Measurements from ENCODE around the gene SHISAL2A. TPM values are rescaled to one million over a fixed set of nuclear protein-coding genes. Genes with fewer than 3 reads are reported as not detected.

SHISAL2A gene
- total and polyA plus RNA-seq, 2 of the 8 experiments (the other 6 are each of a cell fraction or from before 2014, with no cell fraction given): 0.74 to 2.1 TPM

DNA sequence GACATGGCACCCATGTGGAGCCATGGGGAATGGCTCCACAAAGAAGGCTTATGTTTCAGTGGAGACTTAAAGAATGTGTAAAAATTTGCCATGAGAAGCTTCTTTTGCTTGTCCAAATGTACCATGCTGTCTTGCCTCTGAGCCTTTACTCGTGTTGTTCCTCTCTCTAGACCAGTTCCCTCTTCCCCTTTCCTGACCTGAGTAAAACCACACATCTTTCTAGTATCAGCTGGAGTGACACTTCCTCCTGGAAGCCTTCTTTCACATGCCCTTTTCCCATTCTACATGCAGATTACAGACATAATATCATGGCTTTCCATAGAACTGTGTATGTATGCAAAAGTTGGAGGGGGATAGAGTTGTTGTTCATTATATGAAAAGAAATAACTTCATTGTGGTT lies 44.4 kb upstream of the SHISAL2A start:
- Histone ChIP-seq H2BK12ac (ENCODE audit: low read depth, low read length) (no peak overlapping the region), H2BK120ac (replicated peaks; ENCODE audit: low read depth, low read length) (no peak overlapping the region), H3K4me3 (ENCODE audit: extremely low read depth in 1 of 4, insufficient read depth in 2 of 4, low read depth in 3 of 4, low read length in 4 of 4) (no peak overlapping the region), H4K20me1 (replicated peaks in 1 of 2; ENCODE audit: control insufficient read depth in 1 of 2, insufficient read depth in 2 of 2, low read length in 2 of 2) (no peaks in the 10 kb centered on the region), H3K23ac (ENCODE audit: insufficient read length) (no peak overlapping the region), H3K4ac (replicated peaks; ENCODE audit: insufficient read length, low read depth, low read length) (no peak overlapping the region), H3K4me2 (ENCODE audit: insufficient read depth in 1 of 2, low read depth in 2 of 2, low read length in 2 of 2) (no peak overlapping the region), H4K5ac (ENCODE audit: insufficient read length, low read depth, low read length) (no peak overlapping the region), H3K18ac (ENCODE audit: extremely low read depth, low read length) (no peak overlapping the region), H4K8ac (ENCODE audit: extremely low read depth, insufficient read depth, low read length) (no peak overlapping the region), H2BK5ac (ENCODE audit: low read depth, low read length) (no peak overlapping the region), H2AK5ac (ENCODE audit: low read depth, low read length) (no peak overlapping the region), H4K91ac (replicated peaks; ENCODE audit: insufficient read length, low read length) (no peak overlapping the region), H3K36me3 (ENCODE audit: control insufficient read depth in 2 of 4, insufficient read depth in 4 of 4, low read length in 3 of 4) (no peaks in the 10 kb centered on the region), H3K27ac (ENCODE audit: low read depth, low read length) (no peak overlapping the region), H3K23me2 (ENCODE audit: low read depth, low read length) (no peaks in the 10 kb centered on the region), H3K56ac (replicated peaks; ENCODE audit: insufficient read length, low read depth, low read length) (no peak overlapping the region), H3K79me1 (ENCODE audit: low read depth, low read length) (no peaks in the 10 kb centered on the region), H3K9me3 (ENCODE audit: insufficient read depth in 2 of 2, low read depth in 1 of 2, low read length in 1 of 2) (no peaks in the 10 kb centered on the region), H3K27me3 (replicated peaks in 1 of 4; ENCODE audit: control insufficient read depth in 3 of 4, extremely low read depth in 1 of 4, insufficient read depth in 3 of 4, low read length in 3 of 4) (no peaks in the 10 kb centered on the region), H3K79me2 (ENCODE audit: control insufficient read depth in 1 of 2, insufficient read depth in 2 of 2, low read length in 2 of 2) (no peaks in the 10 kb centered on the region), H2AFZ (ENCODE audit: low read length) (no peak overlapping the region), H2BK15ac (ENCODE audit: low read length) (no peak overlapping the region), H3K9ac (replicated peaks in 1 of 4; ENCODE audit: extremely low read depth in 1 of 4, low read depth in 3 of 4, low read length in 3 of 4) (no peak overlapping the region), H2BK20ac (ENCODE audit: low read length) (no peak overlapping the region), H3K14ac (ENCODE audit: insufficient read length) (no peak overlapping the region), H3K4me1 (replicated peaks in 1 of 4; ENCODE audit: control insufficient read depth in 3 of 4, insufficient read depth in 4 of 4, low read length in 3 of 4) (peaks cover 0 to 7% (median 2%) of the 10 kb centered on the region in 4 experiments; a peak in 3 of 7 replicates)
- WGBS, 2 experiments (ENCODE audit: extremely low coverage in 1 of 2, insufficient coverage in 1 of 2, insufficient read length in 1 of 2, insufficient replicate concordance in 2 of 2, low coverage in 1 of 2, low lambda C conversion rate in 2 of 2, missing lambda C conversion rate in 1 of 2): 88% methylated on average over 1 of the region's 1 CpG; no CpG with 5 or more reads in 1 of the 2 experiments
- FAIRE-seq (no peak), DNase-seq (ENCODE audit: low read depth in 1 of 2, low spot score in 2 of 2) (no peak)
- ChIA-PET POLR2A (ENCODE audit: partially characterized antibody) (interaction anchor here (0.7 to 1.6 kb wide), 2 partner anchors 58 to 184 kb away, joined by 3 read pairs; partner anchors contain the start of genes ORC1 and PRPF38A), CTCF (ENCODE audit: partially characterized antibody) (no interaction called here)
- TF ChIP-seq YY1 (IDR thresholded peaks at IDR 0.05; ENCODE audit: low read depth, low read length): no peak
- no peak for TF ChIP-seq POLR2AphosphoS5 (IDR thresholded peaks at IDR 0.05; ENCODE audit: low read depth, low read length)
- TF ChIP-seq CBX5 (IDR thresholded peaks at IDR 0.05; ENCODE audit: low read depth, low read length): no peak
- TF ChIP-seq PHF8 (conservative IDR thresholded peaks at IDR 0.05; ENCODE audit: low read depth, low read length): no peak
- no peak for TF ChIP-seq SAP30 (IDR thresholded peaks at IDR 0.05; ENCODE audit: insufficient read depth, insufficient replicate concordance, low read length)
- no peak for TF ChIP-seq EGR1 (IDR thresholded peaks at IDR 0.05; ENCODE audit: borderline replicate concordance, low read depth, low read length)
- TF ChIP-seq CHD2 (IDR thresholded peaks at IDR 0.05; ENCODE audit: low read length): no peak
- TF ChIP-seq BACH1 (IDR thresholded peaks at IDR 0.05; ENCODE audit: low read length): no peak
- no peak for TF ChIP-seq CBX8 (IDR thresholded peaks at IDR 0.05; ENCODE audit: borderline replicate concordance, low read depth, low read length)
- TF ChIP-seq, protein P1, sequence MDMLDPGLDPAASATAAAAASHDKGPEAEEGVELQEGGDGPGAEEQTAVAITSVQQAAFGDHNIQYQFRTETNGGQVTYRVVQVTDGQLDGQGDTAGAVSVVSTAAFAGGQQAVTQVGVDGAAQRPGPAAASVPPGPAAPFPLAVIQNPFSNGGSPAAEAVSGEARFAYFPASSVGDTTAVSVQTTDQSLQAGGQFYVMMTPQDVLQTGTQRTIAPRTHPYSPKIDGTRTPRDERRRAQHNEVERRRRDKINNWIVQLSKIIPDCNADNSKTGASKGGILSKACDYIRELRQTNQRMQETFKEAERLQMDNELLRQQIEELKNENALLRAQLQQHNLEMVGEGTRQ (IDR thresholded peaks at IDR 0.05; ENCODE audit: low read length): no peak
- no peak for TF ChIP-seq TEAD4 (IDR thresholded peaks at IDR 0.05; ENCODE audit: low read depth, low read length)
- TF ChIP-seq POU5F1 (IDR thresholded peaks at IDR 0.05; ENCODE audit: low read depth, low read length): no peak

Measured in H1 (cell line).